Panc1 (cell line): ENCODE data around the gene TRIM66.

Experiments
- CTCF ChIP-seq: fragments of 450-650 bp; IDR thresholded peaks from 2 replicates; pipeline ENCODE4 v1.5.1; 2017; ENCODE audit warnings: mild to moderate bottlenecking
- POLR2AphosphoS5 ChIP-seq: IDR thresholded peaks from 2 replicates; pipeline ENCODE4 v1.6.1; 2012; ENCODE audit warnings: mild to moderate bottlenecking, low read depth, low read length, moderate library complexity
- REST ChIP-seq, 2 experiments: IDR thresholded peaks; 2 replicates each; pipeline ENCODE4 v1.6.1; 2011 to 2012; ENCODE audit warnings: low read depth in 2 of 2, control low read depth in 1 of 2, low read length in 1 of 2, mild to moderate bottlenecking in 1 of 2, moderate library complexity in 1 of 2; ENCODE audit not compliant: insufficient read depth in 1 of 2

- TF ChIP-seq CTCF: no peak
- no peak for TF ChIP-seq POLR2AphosphoS5
- TF ChIP-seq REST (IDR thresholded peaks at IDR 0.05; ENCODE audit: insufficient read depth in 1 of 2, low read depth in 2 of 2, low read length in 1 of 2): no peak
Observed at GRCh38 chr11:8658321-8659057, 24.0 kb downstream of the TRIM66 start.
